HG03039 (cell line): ENCODE results near the gene CHERP.
"Not testable (repeated sequence)": the region's sequence is repeated elsewhere in the genome, so short reads cannot be mapped to it uniquely, and the experiment has no call there.

Source experiments
- ATAC-seq: cut with Tn5 transposase; IDR thresholded peaks from one replicate; pipeline ENCODE4 v1.9.1; 2021; ENCODE audit warnings: mild to moderate bottlenecking, moderate library complexity; ENCODE audit not compliant: unreplicated experiment

CHERP gene

GRCh38 chr19:16486476-16486875 is 55.8 kb downstream of the CHERP start:
- not testable (repeated sequence) for ATAC-seq

DNA sequence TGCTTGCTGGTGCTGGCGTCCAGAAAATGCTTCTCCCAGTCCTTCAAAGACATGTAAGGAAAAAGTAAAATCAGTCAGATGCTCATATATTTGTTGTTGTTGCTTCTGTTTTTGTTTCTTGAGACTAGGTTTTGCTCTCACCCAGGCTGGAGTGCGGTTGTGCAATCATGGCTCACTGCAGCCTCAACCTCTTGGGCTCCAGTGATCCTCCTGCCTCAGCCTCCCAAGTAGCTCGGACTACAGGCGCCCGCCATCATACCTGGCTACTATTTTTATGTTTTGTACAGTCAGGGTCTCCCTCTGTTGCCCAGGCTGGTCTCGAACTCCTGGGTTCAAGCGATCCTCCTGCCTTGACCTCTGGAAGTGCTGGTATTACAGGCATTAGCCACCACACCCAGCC is 59.5 kb downstream of the CHERP start:
- no peak for ATAC-seq

GRCh38 chr19:16477311-16477710 is 64.9 kb downstream of the CHERP start:
- ATAC-seq, result no peak

- ATAC-seq, result no peak
These were observed 65.8 kb downstream of the CHERP start for GRCh38 chr19:16476401-16476800.

DNA sequence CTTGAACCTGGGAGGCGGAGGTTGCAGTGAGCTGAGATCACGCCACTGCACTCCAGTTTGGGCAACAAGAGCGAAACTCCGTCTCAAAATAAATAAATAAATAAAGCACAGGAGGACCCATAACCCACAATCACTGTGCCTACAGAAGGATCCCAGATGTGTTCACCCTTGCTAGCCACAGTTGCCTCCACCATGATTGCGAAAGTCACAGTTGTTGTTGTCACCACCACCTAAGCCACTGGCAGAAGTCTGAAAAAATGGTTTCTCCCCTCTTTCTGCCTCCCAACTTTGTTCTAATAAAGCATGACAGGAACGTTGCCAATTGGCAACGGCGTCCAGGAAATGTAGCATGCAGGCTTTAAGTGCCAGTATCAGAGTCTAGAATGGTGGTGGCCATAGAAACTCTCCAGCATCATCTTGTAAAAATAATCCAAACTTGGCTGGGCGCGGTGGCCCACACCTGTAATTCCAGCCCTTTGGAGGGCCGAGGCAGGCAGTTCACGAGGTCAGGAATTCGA is 68.3 kb downstream of the CHERP start:
- ATAC-seq, result no peak

DNA sequence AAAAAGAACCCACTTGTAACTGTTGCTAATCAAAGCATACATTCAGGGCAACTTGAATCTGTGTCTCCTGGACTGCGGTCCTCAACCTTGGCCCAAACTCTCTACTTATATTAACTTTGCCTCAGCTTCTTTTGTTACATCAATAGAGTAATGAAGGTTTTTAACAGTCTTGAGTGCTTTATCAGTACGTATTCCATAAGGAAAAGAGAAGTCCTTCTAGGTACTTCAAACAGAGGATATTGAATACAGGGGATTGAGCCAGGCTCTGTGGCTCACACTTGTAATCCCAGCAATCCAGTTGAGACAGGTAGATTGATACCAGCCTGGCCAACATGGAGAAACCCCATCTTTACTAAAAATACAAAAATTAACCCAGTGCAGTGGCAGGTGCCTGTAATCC is 69.2 kb downstream of the CHERP start:
- ATAC-seq, result no peak

DNA sequence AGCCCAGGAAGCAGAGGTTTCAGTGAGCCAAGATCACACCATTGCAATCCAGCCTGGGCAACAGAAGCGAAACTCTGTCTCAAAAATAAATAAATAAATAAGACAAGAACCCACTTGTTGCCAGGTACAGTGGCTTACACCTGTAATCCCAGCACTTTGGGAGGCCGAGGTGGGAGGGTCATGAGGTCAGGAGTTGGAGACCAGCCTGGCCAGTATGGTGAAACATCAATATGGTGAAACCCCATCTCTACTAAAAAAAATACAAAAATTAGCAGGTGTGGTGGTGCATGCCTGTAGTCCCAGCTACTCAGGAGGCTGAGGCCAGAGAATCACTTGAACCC is 69.7 kb downstream of the CHERP start:
- not testable (repeated sequence) for ATAC-seq

DNA sequence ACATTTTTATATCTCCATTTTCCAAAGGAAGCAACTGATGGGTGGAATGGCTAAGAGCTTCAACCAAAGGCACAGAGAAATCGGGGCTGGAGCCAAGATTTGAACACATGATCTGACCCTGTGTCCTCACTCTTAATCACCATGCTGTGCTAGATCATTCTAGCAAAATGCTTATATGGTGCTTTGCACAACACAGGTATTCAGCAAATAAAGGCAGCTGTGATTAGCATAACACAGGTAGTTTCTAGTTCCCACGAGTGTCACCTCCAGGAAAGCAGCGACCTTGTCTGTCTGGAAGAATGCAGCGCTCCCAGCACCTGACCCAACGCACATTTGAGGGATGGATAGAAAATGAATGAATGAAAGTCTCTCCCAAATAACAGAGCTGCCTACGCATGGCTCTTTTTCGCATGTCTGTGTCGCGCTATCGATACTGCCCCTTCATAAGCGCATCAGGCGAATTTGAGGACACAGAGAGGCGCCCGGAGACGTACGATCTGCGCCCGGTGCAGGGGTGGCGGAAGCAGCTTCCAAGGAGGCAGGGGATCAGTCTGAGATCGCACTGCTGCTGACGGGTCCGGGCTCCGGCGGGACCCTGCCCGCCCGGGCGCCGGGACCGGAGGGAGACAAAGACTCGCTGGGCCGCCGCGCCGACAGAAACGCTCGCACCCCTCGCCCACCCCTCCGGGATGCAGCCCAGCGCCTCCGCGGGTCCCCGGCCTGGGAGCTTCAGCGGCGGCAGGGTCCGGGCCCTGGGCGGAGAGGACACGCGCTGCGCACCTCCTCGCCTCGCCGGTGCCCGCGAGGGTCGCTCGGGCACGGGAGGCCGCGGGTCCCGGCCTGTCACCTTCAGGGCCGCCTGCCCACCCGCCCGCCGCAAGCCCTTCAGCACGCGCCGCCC is 71.1 kb downstream of the CHERP start:
- ATAC-seq, result peak; percentile 20

DNA sequence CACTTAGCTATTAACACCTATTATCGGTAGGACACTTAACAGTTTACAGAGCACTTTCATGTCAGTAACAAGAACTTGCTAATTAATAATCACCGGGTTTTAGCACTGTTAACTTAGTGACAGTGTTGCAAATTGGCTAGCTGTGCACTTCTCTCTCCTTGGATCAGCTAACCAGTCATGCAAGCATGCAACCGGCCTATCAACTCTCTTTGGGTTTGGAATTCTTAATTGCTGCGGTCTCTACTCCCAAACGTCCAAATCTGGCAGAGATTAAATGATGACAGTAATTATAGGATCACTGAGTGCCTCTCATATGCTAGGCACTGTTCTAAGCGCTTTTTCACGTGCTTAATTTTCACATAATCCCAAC is 71.7 kb downstream of the CHERP start:
- ATAC-seq, result no peak
